ENCODE results near the gene DNAJC27.

Gene DNAJC27

GRCh38 chr2:24923106-24923505 lies 48.6 kb downstream of the DNAJC27 start:
- DNase-seq = no peak

GRCh38 chr2:24922556-24922955 lies 49.2 kb downstream of the DNAJC27 start:
- no peak for DNase-seq

GRCh38 chr2:24920809-24921441 lies 50.8 kb downstream of the DNAJC27 start:
- DNase-seq = peak; percentile 22

GRCh38 chr2:24920098-24920808 lies 51.5 kb downstream of the DNAJC27 start, which contains the start of gene ADCY3:
Gene ADCY3 (minus strand): TSS chr2:24920237. CDS start chr2:24918987, 1,250 bp downstream.
- DNase-seq = peak; percentile 60

- DNase-seq = peak; percentile 30
These were observed 52.2 kb downstream of the DNAJC27 start for GRCh38 chr2:24919506-24920097.

GRCh38 chr2:24919037-24919505 lies 52.7 kb downstream of the DNAJC27 start:
- peak; percentile 54 for DNase-seq

- no peak for DNase-seq
These were observed 53.3 kb downstream of the DNAJC27 start for GRCh38 chr2:24918326-24919036.

GRCh38 chr2:24917731-24918325 lies 53.9 kb downstream of the DNAJC27 start:
- no peak for DNase-seq

- no peak for DNase-seq
These were observed 54.7 kb downstream of the DNAJC27 start for GRCh38 chr2:24917086-24917485.

- no peak for DNase-seq
These were observed 56.0 kb downstream of the DNAJC27 start for GRCh38 chr2:24915796-24916195.

GRCh38 chr2:24915175-24915574 lies 56.6 kb downstream of the DNAJC27 start:
- DNase-seq = no peak

- no peak for DNase-seq
These were observed 57.0 kb downstream of the DNAJC27 start for GRCh38 chr2:24914713-24915112.

GRCh38 chr2:24913911-24914310 lies 57.8 kb downstream of the DNAJC27 start:
- no peak for DNase-seq

GRCh38 chr2:24912986-24913385 lies 58.8 kb downstream of the DNAJC27 start:
- no peak for DNase-seq

GRCh38 chr2:24912523-24912922 lies 59.2 kb downstream of the DNAJC27 start:
- no peak for DNase-seq

- no peak for DNase-seq
These were observed 61.5 kb downstream of the DNAJC27 start for GRCh38 chr2:24910245-24910644.

- no peak for DNase-seq
These were observed 62.1 kb downstream of the DNAJC27 start for GRCh38 chr2:24909555-24910177.

- DNase-seq = no peak
These were observed 63.3 kb downstream of the DNAJC27 start for GRCh38 chr2:24908461-24908901.

- DNase-seq = no peak
These were observed 64.6 kb downstream of the DNAJC27 start for GRCh38 chr2:24907116-24907515.

GRCh38 chr2:24906466-24906865 lies 65.3 kb downstream of the DNAJC27 start:
- DNase-seq = no peak

GRCh38 chr2:24903161-24904103 lies 68.3 kb downstream of the DNAJC27 start:
- DNase-seq = no peak
